HCT116 (cell line): ENCODE data around the gene SERINC3. TPM values are rescaled to one million over a fixed set of nuclear protein-coding genes. Genes with fewer than 3 reads are reported as not detected.

ENCODE experiments used
- ATAC-seq: fragments of 200-7000 bp; cut with Tn5 transposase; 2 replicates; pipeline ENCODE4 v1.9.1; 2020; ENCODE audit warnings: mild to moderate bottlenecking, moderate library complexity
- BruUV-seq: library from RNA; stranded (reverse); fragments of 400-500 nt; replicated peaks from 2 replicates; lab custom pipeline; 2021; lab: Mats Ljungman, UMichigan
- CTCF ChIA-PET: fragments of 300-600 bp; sonication (Branson Sonifier 250); formaldehyde crosslinking; loops from one replicate; lab custom pipeline; 2021; ENCODE audit warnings: antibody characterized with exemption; lab: Charles Lee
- POLR2A ChIA-PET: fragments of 300-600, 350-600 bp; sonication (Branson Sonifier 250); formaldehyde crosslinking; loops from one replicate; lab custom pipeline; 2021; ENCODE audit warnings: antibody characterized with exemption; lab: Charles Lee
- RAD21 ChIA-PET, 2 experiments: fragments of 300-600 bp; sonication (Branson Sonifier 250); formaldehyde crosslinking; loops; one replicate each; lab custom pipeline; 2023; ENCODE audit warnings: low total read pairs in 2 of 2; ENCODE audit not compliant: uncharacterized antibody in 2 of 2, unreplicated experiment in 2 of 2, low non-redundant PET in 1 of 2; lab: Charles Lee
- DNase-seq: peaks from one replicate; pipeline ENCODE4 v3.0.0-alpha.2; 2010; ENCODE audit warnings: low read depth, low spot score
- H2AFZ ChIP-seq: fragments of 200-600 bp; shearing (Covaris generic), sonication (generic); 2 replicates; pipeline ENCODE4 v1.6.1; 2017; ENCODE audit warnings: low read depth, mixed run types, mixed read lengths, antibody characterized with exemption, low read length; ENCODE audit not compliant: poor library complexity, severe bottlenecking
- H3K27ac ChIP-seq: 2 replicates; pipeline ENCODE4 v1.5.1; 2012; ENCODE audit warnings: low read depth, low read length
- H3K27me3 ChIP-seq: fragments of 200-600 bp; sonication (generic); 2 replicates; pipeline ENCODE4 v1.6.1; 2016; ENCODE audit warnings: mixed run types, low read length, mixed read lengths; ENCODE audit not compliant: insufficient read depth
- H3K36me3 ChIP-seq, 2 experiments: fragments of 200-500 bp in 1 of 2; fragments of 200-600 bp in 1 of 2; sonication (Bioruptor generic) in 1 of 2; sonication (generic) in 1 of 2; 2 replicates each; pipeline versions ENCODE4 v1.5.1 to v1.6.1; 2014 to 2016; ENCODE audit warnings: low read length in 2 of 2, inconsistent platforms in 1 of 2, mixed read lengths in 1 of 2, mixed run types in 1 of 2; ENCODE audit not compliant: insufficient read depth in 2 of 2, control insufficient read depth in 1 of 2
- H3K4me1 ChIP-seq, 2 experiments: fragments of 200-600 bp in 1 of 2; sonication (generic) in 1 of 2; 2 replicates each; pipeline versions ENCODE4 v1.5.1 to v1.6.1; 2012 to 2017; ENCODE audit warnings: low read length in 2 of 2, inconsistent platforms in 1 of 2, mild to moderate bottlenecking in 1 of 2, mixed read lengths in 1 of 2, mixed run types in 1 of 2, moderate library complexity in 1 of 2; ENCODE audit not compliant: insufficient read depth in 2 of 2, control insufficient read depth in 1 of 2
- H3K4me2 ChIP-seq: fragments of 200-600 bp; sonication (generic); 2 replicates; pipeline ENCODE4 v1.6.1; 2017; ENCODE audit warnings: mixed run types, low read length, mixed read lengths
- H3K4me3 ChIP-seq, 2 experiments: fragments of 200-600 bp in 1 of 2; sonication (generic) in 1 of 2; replicated peaks in 1 of 2; 2 replicates each; pipeline ENCODE4 v1.5.1; 2011 to 2016; ENCODE audit warnings: low read length in 2 of 2, control low read depth in 1 of 2, low read depth in 1 of 2, mild to moderate bottlenecking in 1 of 2, mixed read lengths in 1 of 2, mixed run types in 1 of 2
- H3K79me2 ChIP-seq: fragments of 200-600 bp; sonication (generic); 2 replicates; pipeline ENCODE4 v1.6.1; 2017; ENCODE audit warnings: mild to moderate bottlenecking, mixed run types, low read length, moderate library complexity, mixed read lengths; ENCODE audit not compliant: insufficient read depth
- H3K9ac ChIP-seq: fragments of 200-600 bp; sonication (generic); 2 replicates; pipeline ENCODE4 v1.6.1; 2016; ENCODE audit warnings: low read length, mixed read lengths
- H3K9me2 ChIP-seq: fragments of 200-600 bp; sonication (generic), shearing (Covaris generic); 2 replicates; pipeline ENCODE4 v1.6.1; 2017; ENCODE audit warnings: mixed run types, mild to moderate bottlenecking, moderate library complexity; ENCODE audit not compliant: insufficient read depth
- H3K9me3 ChIP-seq, 2 experiments: fragments of 200-500 bp in 1 of 2; fragments of 200-600 bp in 1 of 2; sonication (Bioruptor generic) in 1 of 2; sonication (generic) in 1 of 2; 2 replicates each; pipeline ENCODE4 v1.6.1; 2014 to 2017; ENCODE audit warnings: low read length in 2 of 2, mixed read lengths in 2 of 2, inconsistent platforms in 1 of 2, low read depth in 1 of 2, mild to moderate bottlenecking in 1 of 2, mixed run types in 1 of 2, moderate library complexity in 1 of 2; ENCODE audit not compliant: control insufficient read depth in 1 of 2, insufficient read depth in 1 of 2
- H4K20me1 ChIP-seq: fragments of 200-600 bp; sonication (generic), shearing (Covaris generic); 2 replicates; pipeline ENCODE4 v1.6.1; 2017; ENCODE audit warnings: mixed run types, mild to moderate bottlenecking, moderate library complexity; ENCODE audit not compliant: insufficient read depth
- CBX3 ChIP-seq: IDR thresholded peaks from 2 replicates; pipeline ENCODE4 v1.6.1; 2012; ENCODE audit warnings: low read depth
- CEBPB ChIP-seq: IDR thresholded peaks from 2 replicates; pipeline ENCODE4 v1.6.1; 2012; ENCODE audit warnings: low read depth
- EGR1 ChIP-seq: IDR thresholded peaks from 2 replicates; pipeline ENCODE4 v1.6.1; 2012; ENCODE audit warnings: low read depth
- EZH2 ChIP-seq: fragments of 200-600 bp; sonication (generic); IDR thresholded peaks from 2 replicates; pipeline ENCODE4 v1.6.1; 2017; ENCODE audit warnings: antibody characterized with exemption, mixed run types
- EZH2phosphoT487 ChIP-seq: fragments of 200-600 bp; IDR thresholded peaks from 2 replicates; pipeline ENCODE4 v1.6.1; 2018; ENCODE audit warnings: antibody characterized with exemption, borderline replicate concordance
- FOSL1 ChIP-seq: IDR thresholded peaks from 2 replicates; pipeline ENCODE4 v1.6.1; 2012; ENCODE audit warnings: low read depth
- JUND ChIP-seq: IDR thresholded peaks from 2 replicates; pipeline ENCODE4 v1.6.1; 2012
- POLR2A ChIP-seq: IDR thresholded peaks from 2 replicates; pipeline ENCODE4 v1.7.0; 2011; ENCODE audit warnings: borderline replicate concordance; ENCODE audit not compliant: insufficient read depth, insufficient read length; ENCODE audit errors: extremely low read depth
- POLR2AphosphoS5 ChIP-seq: IDR thresholded peaks from 2 replicates; pipeline ENCODE4 v1.6.1; 2011; ENCODE audit warnings: mild to moderate bottlenecking, low read depth, low read length, moderate library complexity
- RAD21 ChIP-seq: IDR thresholded peaks from 2 replicates; pipeline ENCODE4 v1.6.1; 2012; ENCODE audit warnings: low read depth, mild to moderate bottlenecking
- SIN3A ChIP-seq: IDR thresholded peaks from 2 replicates; pipeline ENCODE4 v1.6.1; 2012; ENCODE audit warnings: low read depth
- SP1 ChIP-seq: IDR thresholded peaks from 2 replicates; pipeline ENCODE4 v1.6.1; 2012; ENCODE audit warnings: low read depth
- SRF ChIP-seq: IDR thresholded peaks from 2 replicates; pipeline ENCODE4 v1.6.1; 2012; ENCODE audit warnings: low read depth
- TCF7L2 ChIP-seq: IDR thresholded peaks from 2 replicates; pipeline ENCODE4 v1.7.0; 2011; ENCODE audit warnings: borderline replicate concordance, inconsistent platforms; ENCODE audit not compliant: insufficient read depth, insufficient read length; ENCODE audit errors: extremely low read depth
- YY1 ChIP-seq: IDR thresholded peaks from 2 replicates; pipeline ENCODE4 v1.6.1; 2011; ENCODE audit warnings: low read length, low read depth, moderate library complexity, mild to moderate bottlenecking; ENCODE audit not compliant: insufficient replicate concordance; ENCODE audit errors: extremely low read depth
- ZFX ChIP-seq: fragments of 450-650 bp; IDR thresholded peaks from 2 replicates; pipeline ENCODE4 v1.6.1; 2017
- intact Hi-C: fragments of 100-400 bp; cut with micrococcal nuclease; formaldehyde crosslinking; loops from 2 replicates; pipeline ENCODE4 v1.10.0; 2022
- total RNA-seq: library from RNA; stranded (reverse); gene quantifications from one replicate; pipeline ENCODE4 v1.2.1, GENCODE V29; 2021; ENCODE audit not compliant: unreplicated experiment
- TF ChIP-seq, protein P1 (sequence below), 3 experiments: fragments of 200-600 bp in 1 of 3; sonication (generic) in 1 of 3; IDR thresholded peaks in 2 of 3; conservative IDR thresholded peaks in 1 of 3; 2 replicates each; pipeline ENCODE4 v1.5.1; 2012 to 2017; ENCODE audit warnings: low read depth in 2 of 3, low read length in 2 of 3, antibody characterized with exemption in 1 of 3, borderline replicate concordance in 1 of 3, control low read depth in 1 of 3, mild to moderate bottlenecking in 1 of 3, mixed read lengths in 1 of 3, mixed run types in 1 of 3, moderate library complexity in 1 of 3; ENCODE audit not compliant: insufficient read depth in 1 of 3
- TF ChIP-seq, protein P2 (sequence below): IDR thresholded peaks from 2 replicates; pipeline ENCODE4 v1.6.1; 2011; ENCODE audit warnings: mild to moderate bottlenecking, low read length, moderate library complexity; ENCODE audit not compliant: insufficient replicate concordance; ENCODE audit errors: extremely low read depth
- TF ChIP-seq, protein P3 (sequence below): IDR thresholded peaks from 2 replicates; pipeline ENCODE4 v1.6.1; 2012

SERINC3 gene
- total RNA-seq, 1 experiment from 2014 or later = 56.8 TPM

DNA sequence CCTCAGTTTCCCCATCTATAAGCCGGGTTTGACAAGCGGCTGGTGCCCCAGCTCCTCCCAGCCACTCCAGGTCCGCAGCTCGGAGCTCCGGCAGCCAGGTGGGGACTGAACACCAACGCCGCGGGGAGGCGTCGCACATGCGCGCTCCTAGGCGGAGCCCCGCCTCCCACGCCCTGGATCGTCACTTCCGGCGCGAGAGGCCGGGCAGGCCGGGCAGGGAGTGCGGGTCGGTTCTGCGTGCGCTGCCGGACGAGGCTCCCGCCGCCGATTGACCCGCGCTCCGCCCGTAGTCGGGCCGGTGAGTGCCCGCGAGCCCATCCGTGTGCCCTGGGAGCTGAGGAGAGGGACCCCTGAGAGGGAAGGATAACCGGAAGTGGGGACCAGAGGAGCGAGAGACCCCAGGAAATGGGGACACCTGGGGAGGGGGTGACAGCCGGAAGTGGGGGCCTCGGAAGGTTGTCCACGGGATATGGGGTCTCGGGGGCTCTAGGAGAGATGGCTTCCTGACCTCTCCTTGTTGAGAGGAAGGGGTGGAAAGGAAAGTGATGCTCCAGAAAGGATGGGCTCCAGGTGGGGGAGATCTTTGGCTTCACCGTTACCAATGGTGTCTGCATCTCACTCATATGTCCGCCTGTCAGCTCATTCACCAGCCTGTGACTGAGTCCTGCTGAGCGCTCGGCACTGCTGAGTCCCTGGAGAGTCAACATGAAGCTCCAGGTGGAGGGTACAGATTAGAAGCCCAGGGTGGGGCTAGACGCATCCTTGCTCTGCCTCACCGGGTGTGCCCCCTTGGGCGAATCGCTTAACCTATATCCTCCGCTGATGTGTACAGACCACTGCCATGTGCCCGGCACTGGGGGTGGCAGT is 45.9 kb downstream of the SERINC3 start, which contains the start of gene TTPAL:
TSS of gene TTPAL (plus strand) at position 181 of the 867 bp plus-strand sequence. CDS start 4,126 bp downstream, outside the sequence.
- H3K9ac ChIP-seq = peak within 1 kb of the TSS; percentile 86
- no peaks in the 10 kb centered on the region for H3K9me3 ChIP-seq
- peak within 1 kb of the TSS; percentile 59 for H3K27ac ChIP-seq
- peak within 1 kb of the TSS; percentile 85 for H3K4me2 ChIP-seq
- CTCF ChIA-PET = interaction anchor here (1.3 kb wide), 1 partner anchor 134 kb away, joined by 8 read pairs; no protein-coding TSS in a partner anchor
- peaks cover 3 to 20% of the 10 kb centered on the region in 2 experiments; a peak in 2 of 4 replicates for H3K4me1 ChIP-seq
- intact Hi-C loops = loop anchor here (2.0 kb wide), 1 partner anchor 135 kb away; no protein-coding TSS in a partner anchor
- no peaks in the 10 kb centered on the region for H3K27me3 ChIP-seq
- RAD21 ChIA-PET = no interaction called here
- POLR2A ChIA-PET = no interaction called here
- ATAC-seq = peak; percentile 97
- H3K79me2 ChIP-seq = peaks cover 13% of the 10 kb centered on the region; the same call in 1 of the 2 replicates
- no peaks in the 10 kb centered on the region for H4K20me1 ChIP-seq
- no peaks in the 10 kb centered on the region for H3K9me2 ChIP-seq
- no peak within 1 kb of the TSS for H2AFZ ChIP-seq
- H3K36me3 ChIP-seq = peaks cover 4 to 6% of the 10 kb centered on the region in 2 experiments; a peak in 1 of 4 replicates
- peak within 1 kb of the TSS; percentile 77 to 94 for H3K4me3 ChIP-seq
- peak; percentile 73 for DNase-seq
- TSS peak; percentile 68 for BruUV-seq
- TF ChIP-seq ZFX (peak; percentile 54; the same call in 1 of the 2 replicates), EZH2 (no peak), EGR1 (peak; percentile 93), POLR2A (peak; percentile 94), TCF7L2 (no peak), SRF (no peak), CBX3 (no peak), CEBPB (no peak), FOSL1 (no peak), EZH2phosphoT487 (no peak), YY1 (no peak), JUND (no peak; the same call in 1 of the 2 replicates), SP1 (0 out of 2 replicates have a peak, but pooled peaks have one; percentile 26), SIN3A (peak; percentile 89; the same call in 1 of the 2 replicates), RAD21 (peak; percentile 46), POLR2AphosphoS5 (peak; percentile 98)
- TF ChIP-seq, protein P1, sequence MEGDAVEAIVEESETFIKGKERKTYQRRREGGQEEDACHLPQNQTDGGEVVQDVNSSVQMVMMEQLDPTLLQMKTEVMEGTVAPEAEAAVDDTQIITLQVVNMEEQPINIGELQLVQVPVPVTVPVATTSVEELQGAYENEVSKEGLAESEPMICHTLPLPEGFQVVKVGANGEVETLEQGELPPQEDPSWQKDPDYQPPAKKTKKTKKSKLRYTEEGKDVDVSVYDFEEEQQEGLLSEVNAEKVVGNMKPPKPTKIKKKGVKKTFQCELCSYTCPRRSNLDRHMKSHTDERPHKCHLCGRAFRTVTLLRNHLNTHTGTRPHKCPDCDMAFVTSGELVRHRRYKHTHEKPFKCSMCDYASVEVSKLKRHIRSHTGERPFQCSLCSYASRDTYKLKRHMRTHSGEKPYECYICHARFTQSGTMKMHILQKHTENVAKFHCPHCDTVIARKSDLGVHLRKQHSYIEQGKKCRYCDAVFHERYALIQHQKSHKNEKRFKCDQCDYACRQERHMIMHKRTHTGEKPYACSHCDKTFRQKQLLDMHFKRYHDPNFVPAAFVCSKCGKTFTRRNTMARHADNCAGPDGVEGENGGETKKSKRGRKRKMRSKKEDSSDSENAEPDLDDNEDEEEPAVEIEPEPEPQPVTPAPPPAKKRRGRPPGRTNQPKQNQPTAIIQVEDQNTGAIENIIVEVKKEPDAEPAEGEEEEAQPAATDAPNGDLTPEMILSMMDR (IDR thresholded peaks at IDR 0.05 in 2 of 3, conservative IDR thresholded peaks at IDR 0.05 in 1 of 3; ENCODE audit: borderline replicate concordance in 1 of 3, insufficient read depth in 1 of 3, low read depth in 2 of 3, low read length in 2 of 3) = peak in 1 of 3 experiments; percentile 26; a peak in 1 of 6 replicates
- TF ChIP-seq, protein P2, sequence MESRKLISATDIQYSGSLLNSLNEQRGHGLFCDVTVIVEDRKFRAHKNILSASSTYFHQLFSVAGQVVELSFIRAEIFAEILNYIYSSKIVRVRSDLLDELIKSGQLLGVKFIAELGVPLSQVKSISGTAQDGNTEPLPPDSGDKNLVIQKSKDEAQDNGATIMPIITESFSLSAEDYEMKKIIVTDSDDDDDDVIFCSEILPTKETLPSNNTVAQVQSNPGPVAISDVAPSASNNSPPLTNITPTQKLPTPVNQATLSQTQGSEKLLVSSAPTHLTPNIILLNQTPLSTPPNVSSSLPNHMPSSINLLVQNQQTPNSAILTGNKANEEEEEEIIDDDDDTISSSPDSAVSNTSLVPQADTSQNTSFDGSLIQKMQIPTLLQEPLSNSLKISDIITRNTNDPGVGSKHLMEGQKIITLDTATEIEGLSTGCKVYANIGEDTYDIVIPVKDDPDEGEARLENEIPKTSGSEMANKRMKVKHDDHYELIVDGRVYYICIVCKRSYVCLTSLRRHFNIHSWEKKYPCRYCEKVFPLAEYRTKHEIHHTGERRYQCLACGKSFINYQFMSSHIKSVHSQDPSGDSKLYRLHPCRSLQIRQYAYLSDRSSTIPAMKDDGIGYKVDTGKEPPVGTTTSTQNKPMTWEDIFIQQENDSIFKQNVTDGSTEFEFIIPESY = peak; percentile 3
- TF ChIP-seq, protein P3, sequence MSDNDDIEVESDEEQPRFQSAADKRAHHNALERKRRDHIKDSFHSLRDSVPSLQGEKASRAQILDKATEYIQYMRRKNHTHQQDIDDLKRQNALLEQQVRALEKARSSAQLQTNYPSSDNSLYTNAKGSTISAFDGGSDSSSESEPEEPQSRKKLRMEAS = peak; percentile 86
